SW 1271 (cell line): ENCODE data around the gene PCDHB3.
"Not testable (repeated sequence)": the region's sequence is repeated elsewhere in the genome, so short reads cannot be mapped to it uniquely, and the experiment has no call there.

ENCODE experiments used
- DNase-seq, 2 experiments: peaks; one replicate each; lab custom pipeline; 2025; lab: John Stamatoyannopoulos, UW

Gene PCDHB3

GRCh38 chr5:141135718-141136266 is 35.5 kb downstream of the PCDHB3 start:
- no peak for DNase-seq

GRCh38 chr5:141137346-141137745 is 37.1 kb downstream of the PCDHB3 start:
- not testable (repeated sequence) for DNase-seq

- DNase-seq = peak in 1 of 2 experiments; percentile 43
Measured at GRCh38 chr5:141149812-141150211, 49.5 kb downstream of the PCDHB3 start, which contains the start of gene PCDHB6. PCDHB6 (plus strand) TSS chr5:141150057; CDS start chr5:141150258, 201 bp downstream.

GRCh38 chr5:141150224-141150992 is 50.1 kb downstream of the PCDHB3 start:
- DNase-seq = no peak

GRCh38 chr5:141150993-141151325 is 50.7 kb downstream of the PCDHB3 start:
- no peak for DNase-seq

- not testable (repeated sequence) for DNase-seq
Measured at GRCh38 chr5:141151632-141152031, 51.4 kb downstream of the PCDHB3 start.

GRCh38 chr5:141152096-141152495 is 51.8 kb downstream of the PCDHB3 start:
- not testable (repeated sequence) for DNase-seq
